Muscle layer of colon (tissue), 2 donors: ENCODE data around the gene RARB.

Experiments
- H3K27ac ChIP-seq: one replicate; pipeline ENCODE4 v1.7.0; 2013; ENCODE audit warnings: low read depth, mild to moderate bottlenecking, low read length, moderate library complexity
- H3K27me3 ChIP-seq, 2 donors: one replicate each; pipeline ENCODE4 v1.7.0; 2013; ENCODE audit warnings: low read length in 2 of 2, mild to moderate bottlenecking in 2 of 2; ENCODE audit not compliant: insufficient read depth in 2 of 2, control insufficient read depth in 1 of 2
- H3K36me3 ChIP-seq: one replicate; pipeline ENCODE4 v1.7.0; 2013; ENCODE audit warnings: mild to moderate bottlenecking, low read length; ENCODE audit not compliant: insufficient read depth
- H3K4me1 ChIP-seq: one replicate; pipeline ENCODE4 v1.7.0; 2013; ENCODE audit warnings: mild to moderate bottlenecking, low read length; ENCODE audit not compliant: insufficient read depth
- H3K4me3 ChIP-seq, 2 donors: one replicate each; pipeline ENCODE4 v1.7.0; 2013; ENCODE audit warnings: low read length in 2 of 2, low read depth in 1 of 2, mild to moderate bottlenecking in 1 of 2, moderate library complexity in 1 of 2
- H3K9ac ChIP-seq: one replicate; pipeline ENCODE4 v1.7.0; 2013; ENCODE audit warnings: low read length
- H3K9me3 ChIP-seq: one replicate; pipeline ENCODE4 v1.7.0; 2013; ENCODE audit warnings: mild to moderate bottlenecking, low read length
- donor health status: abdominal sarcoma.
- donor health status: Adenocarcinoma of cecum.

RARB gene

GRCh38 chr3:25573386-25574171 lies 145.5 kb downstream of the RARB start:
- Histone ChIP-seq H3K4me1 (no peaks in the 10 kb centered on the region), H3K9me3 (no peaks in the 10 kb centered on the region), H3K27me3 (no peaks in the 10 kb centered on the region), H3K27ac (no peak overlapping the region), H3K9ac (no peak overlapping the region), H3K36me3 (peaks cover 12% of the 10 kb centered on the region), H3K4me3 (no peak overlapping the region)

DNA sequence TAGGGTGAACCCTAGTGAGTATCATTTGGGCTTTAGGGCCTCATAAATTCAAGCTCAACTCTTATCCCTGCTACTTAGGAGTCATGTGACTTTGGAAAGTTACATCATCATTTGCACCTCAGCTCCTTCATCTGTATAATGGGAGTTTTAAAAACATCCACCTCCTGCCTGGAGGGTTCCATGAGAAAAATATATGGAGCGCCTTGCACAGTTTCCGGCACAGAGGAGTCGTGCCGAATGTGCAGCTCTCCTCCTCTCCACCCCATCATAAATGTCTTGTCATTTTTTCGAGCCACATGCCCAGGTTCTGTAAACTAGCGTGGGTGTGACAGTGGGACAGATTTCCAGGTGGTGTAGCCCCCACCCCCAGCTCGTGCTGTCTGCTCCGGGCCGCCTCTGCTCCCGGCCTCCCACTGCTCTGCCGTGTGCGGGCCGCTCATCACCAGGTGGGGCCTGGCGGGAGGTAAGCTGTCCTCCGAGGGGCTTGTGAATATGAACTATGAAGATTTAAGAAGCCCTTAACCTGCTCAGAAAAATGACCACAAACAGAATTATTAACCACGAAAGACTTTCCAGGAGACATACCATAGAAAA lies 146.2 kb downstream of the RARB start:
- Histone ChIP-seq H3K36me3 (peaks cover 12% of the 10 kb centered on the region), H3K4me3 (no peak overlapping the region), H3K27ac (no peak overlapping the region), H3K9me3 (no peaks in the 10 kb centered on the region), H3K9ac (no peak overlapping the region), H3K27me3 (no peaks in the 10 kb centered on the region), H3K4me1 (no peaks in the 10 kb centered on the region)

GRCh38 chr3:25575001-25575400 lies 146.9 kb downstream of the RARB start:
- no peak overlapping the region for H3K27ac ChIP-seq
- H3K9ac ChIP-seq, result no peak overlapping the region
- H3K9me3 ChIP-seq, result no peaks in the 10 kb centered on the region
- H3K4me1 ChIP-seq, result no peaks in the 10 kb centered on the region
- peaks cover 11% of the 10 kb centered on the region for H3K36me3 ChIP-seq
- no peak overlapping the region for H3K4me3 ChIP-seq
- no peaks in the 10 kb centered on the region for H3K27me3 ChIP-seq

- Histone ChIP-seq H3K27ac (no peak overlapping the region), H3K9me3 (no peaks in the 10 kb centered on the region), H3K4me3 (no peak overlapping the region), H3K4me1 (no peaks in the 10 kb centered on the region), H3K9ac (no peak overlapping the region), H3K27me3 (no peaks in the 10 kb centered on the region), H3K36me3 (peaks cover 3% of the 10 kb centered on the region)
Observed at GRCh38 chr3:25576146-25576545, 148.1 kb downstream of the RARB start.

GRCh38 chr3:25576831-25577454 lies 148.9 kb downstream of the RARB start:
- H3K9ac ChIP-seq, result no peak overlapping the region
- no peak overlapping the region for H3K4me3 ChIP-seq
- H3K27me3 ChIP-seq, result no peaks in the 10 kb centered on the region
- no peak overlapping the region for H3K27ac ChIP-seq
- no peaks in the 10 kb centered on the region for H3K36me3 ChIP-seq
- no peaks in the 10 kb centered on the region for H3K4me1 ChIP-seq
- no peaks in the 10 kb centered on the region for H3K9me3 ChIP-seq

GRCh38 chr3:25578059-25578458 lies 150.0 kb downstream of the RARB start:
- H3K36me3 ChIP-seq, result no peaks in the 10 kb centered on the region

DNA sequence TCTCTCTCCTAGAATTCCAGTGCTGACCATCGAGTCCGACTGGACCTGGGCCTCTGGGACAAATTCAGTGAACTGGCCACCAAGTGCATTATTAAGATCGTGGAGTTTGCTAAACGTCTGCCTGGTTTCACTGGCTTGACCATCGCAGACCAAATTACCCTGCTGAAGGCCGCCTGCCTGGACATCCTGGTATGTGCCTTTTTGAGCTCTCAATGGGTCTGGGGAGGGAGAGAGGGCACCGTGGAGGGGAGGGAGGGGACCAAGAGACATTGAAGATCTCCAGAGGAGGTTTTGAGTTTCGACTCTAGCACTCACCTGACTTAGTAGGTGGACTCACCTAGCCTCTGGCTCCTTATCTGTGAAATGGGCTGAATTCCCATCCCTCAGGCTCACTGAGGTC lies 152.5 kb downstream of the RARB start:
- Histone ChIP-seq H3K36me3 (no peaks in the 10 kb centered on the region), H3K9ac (no peak overlapping the region), H3K9me3 (no peaks in the 10 kb centered on the region), H3K27ac (no peak overlapping the region), H3K27me3 (no peaks in the 10 kb centered on the region), H3K4me3 (no peak overlapping the region), H3K4me1 (no peaks in the 10 kb centered on the region)

More at GRCh38 chr3:25578059-25578458, 150.0 kb downstream of the RARB start:
- Histone ChIP-seq H3K4me1 (no peaks in the 10 kb centered on the region), H3K9ac (no peak overlapping the region), H3K9me3 (no peaks in the 10 kb centered on the region), H3K27me3 (no peaks in the 10 kb centered on the region), H3K4me3 (no peak overlapping the region), H3K27ac (no peak overlapping the region)

GRCh38 chr3:25581335-25581734 lies 153.3 kb downstream of the RARB start:
- H3K9me3 ChIP-seq, result no peaks in the 10 kb centered on the region
- no peak overlapping the region for H3K9ac ChIP-seq
- H3K27ac ChIP-seq, result no peak overlapping the region
- H3K27me3 ChIP-seq, result no peaks in the 10 kb centered on the region
- no peaks in the 10 kb centered on the region for H3K4me1 ChIP-seq
- H3K4me3 ChIP-seq, result no peak overlapping the region
- no peaks in the 10 kb centered on the region for H3K36me3 ChIP-seq

- H3K4me3 ChIP-seq, result no peak overlapping the region
- no peak overlapping the region for H3K9ac ChIP-seq
- H3K4me1 ChIP-seq, result no peaks in the 10 kb centered on the region
- H3K27me3 ChIP-seq, result no peaks in the 10 kb centered on the region
- no peak overlapping the region for H3K27ac ChIP-seq
- no peaks in the 10 kb centered on the region for H3K36me3 ChIP-seq
- no peaks in the 10 kb centered on the region for H3K9me3 ChIP-seq
Observed at GRCh38 chr3:25581823-25582222, 153.8 kb downstream of the RARB start.

GRCh38 chr3:25582242-25582641 lies 154.2 kb downstream of the RARB start:
- Histone ChIP-seq H3K4me3 (no peak overlapping the region), H3K27me3 (no peaks in the 10 kb centered on the region), H3K9ac (no peak overlapping the region), H3K36me3 (no peaks in the 10 kb centered on the region), H3K9me3 (no peaks in the 10 kb centered on the region), H3K27ac (no peak overlapping the region), H3K4me1 (no peaks in the 10 kb centered on the region)

- H3K9me3 ChIP-seq, result no peaks in the 10 kb centered on the region
- no peaks in the 10 kb centered on the region for H3K36me3 ChIP-seq
- no peaks in the 10 kb centered on the region for H3K27me3 ChIP-seq
- H3K4me1 ChIP-seq, result no peaks in the 10 kb centered on the region
- no peak overlapping the region for H3K4me3 ChIP-seq
- H3K27ac ChIP-seq, result no peak overlapping the region
- H3K9ac ChIP-seq, result no peak overlapping the region
Observed at GRCh38 chr3:25583343-25583742, 155.3 kb downstream of the RARB start.
